HG02571 (cell line): ENCODE data around the gene SKOR1.

Source experiments
- ATAC-seq: cut with Tn5 transposase; IDR thresholded peaks from one replicate; pipeline ENCODE4 v1.9.1; 2021; ENCODE audit warnings: mild to moderate bottlenecking, moderate library complexity; ENCODE audit not compliant: unreplicated experiment

SKOR1 gene

GRCh38 chr15:67794832-67795574 is 30.3 kb upstream of the SKOR1 start:
- no peak for ATAC-seq

- ATAC-seq, result no peak
Measured at GRCh38 chr15:67796196-67797127, 28.8 kb upstream of the SKOR1 start.

GRCh38 chr15:67799801-67800205 is 25.5 kb upstream of the SKOR1 start:
- no peak for ATAC-seq

GRCh38 chr15:67801142-67801541 is 24.2 kb upstream of the SKOR1 start:
- ATAC-seq, result no peak

GRCh38 chr15:67801926-67802914 is 23.1 kb upstream of the SKOR1 start:
- no peak for ATAC-seq

GRCh38 chr15:67803299-67803698 is 22.0 kb upstream of the SKOR1 start:
- no peak for ATAC-seq

- no peak for ATAC-seq
Measured at GRCh38 chr15:67803996-67804843, 21.1 kb upstream of the SKOR1 start.

GRCh38 chr15:67805008-67805665 is 20.2 kb upstream of the SKOR1 start:
- no peak for ATAC-seq

GRCh38 chr15:67805666-67806516 is 19.4 kb upstream of the SKOR1 start:
- ATAC-seq, result no peak

GRCh38 chr15:67806536-67806935 is 18.8 kb upstream of the SKOR1 start:
- ATAC-seq, result no peak

GRCh38 chr15:67807141-67807540 is 18.2 kb upstream of the SKOR1 start:
- ATAC-seq, result no peak

- ATAC-seq, result no peak
Measured at GRCh38 chr15:67807836-67808235, 17.5 kb upstream of the SKOR1 start.

- ATAC-seq, result no peak
Measured at GRCh38 chr15:67808821-67809220, 16.5 kb upstream of the SKOR1 start.

- no peak for ATAC-seq
Measured at GRCh38 chr15:67809441-67809840, 15.9 kb upstream of the SKOR1 start.

GRCh38 chr15:67809866-67810265 is 15.4 kb upstream of the SKOR1 start:
- ATAC-seq, result no peak

- ATAC-seq, result no peak
Measured at GRCh38 chr15:67812241-67812644, 13.1 kb upstream of the SKOR1 start.

- no peak for ATAC-seq
Measured at GRCh38 chr15:67813104-67813634, 12.1 kb upstream of the SKOR1 start.

GRCh38 chr15:67815036-67815592 is 10.2 kb upstream of the SKOR1 start:
- ATAC-seq, result no peak
